Stimulated activated CD8-positive, alpha-beta memory T cell treated with anti-CD3 and anti-CD28 coated beads, Interleukin-2, amount 100 ng/mL, for 1 hour (primary cell): ENCODE data around the gene CEACAM16.
"Not testable (repeated sequence)": the region's sequence is repeated elsewhere in the genome, so short reads cannot be mapped to it uniquely, and the experiment has no call there.

ENCODE experiments used
- DNase-seq, 2 donors: peaks; one replicate each; pipeline ENCODE4 v3.0.0-alpha.2; 2020; ENCODE audit warnings: low read depth in 2 of 2

Gene CEACAM16

DNA sequence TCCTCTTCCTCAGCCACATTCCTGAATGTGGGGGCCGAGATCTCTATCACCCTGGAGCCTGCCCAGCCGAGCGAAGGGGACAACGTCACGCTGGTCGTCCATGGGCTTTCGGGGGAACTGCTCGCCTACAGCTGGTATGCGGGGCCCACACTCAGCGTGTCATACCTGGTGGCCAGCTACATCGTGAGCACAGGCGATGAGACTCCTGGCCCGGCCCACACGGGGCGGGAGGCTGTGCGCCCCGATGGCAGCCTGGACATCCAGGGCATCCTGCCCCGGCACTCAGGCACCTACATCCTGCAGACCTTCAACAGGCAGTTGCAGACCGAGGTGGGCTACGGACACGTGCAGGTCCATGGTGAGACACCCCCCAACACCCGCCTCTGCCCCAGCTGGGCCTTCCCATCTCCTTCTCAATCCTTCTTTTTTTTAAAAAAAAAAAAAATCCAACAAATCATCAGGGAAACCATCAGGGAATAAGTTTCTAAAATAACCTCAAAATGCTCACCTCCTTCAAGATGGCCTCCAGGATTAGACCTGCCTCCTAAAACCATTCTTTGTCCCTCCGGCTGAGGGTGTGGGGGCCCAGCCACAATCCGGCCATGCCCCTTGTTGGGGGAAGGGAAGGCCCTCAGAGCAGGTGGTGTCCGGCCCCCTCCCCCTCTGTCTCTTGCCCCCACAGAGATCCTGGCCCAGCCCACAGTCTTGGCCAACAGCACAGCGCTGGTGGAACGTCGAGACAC, 4.6 kb downstream of the CEACAM16 start:
- DNase-seq: no peak

DNA sequence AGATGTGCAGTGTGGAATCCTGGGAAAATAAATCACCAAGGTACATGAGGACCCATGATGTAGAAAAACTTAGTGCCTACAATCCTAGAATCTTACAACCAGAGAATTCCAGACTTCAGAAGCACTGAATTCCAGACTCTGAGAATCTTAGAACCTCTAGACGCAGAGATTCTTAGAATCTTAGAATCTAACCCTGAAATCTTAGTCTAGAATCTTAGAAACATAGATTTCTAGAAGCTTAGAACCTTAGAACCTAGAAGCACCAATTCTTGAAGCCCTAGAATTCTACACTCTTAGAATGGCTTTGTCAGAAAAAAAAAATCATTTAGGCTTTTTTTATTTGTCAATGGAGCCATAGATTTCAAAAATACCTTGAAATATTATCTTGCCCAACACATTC, 6.0 kb downstream of the CEACAM16 start:
- DNase-seq: no peak

DNA sequence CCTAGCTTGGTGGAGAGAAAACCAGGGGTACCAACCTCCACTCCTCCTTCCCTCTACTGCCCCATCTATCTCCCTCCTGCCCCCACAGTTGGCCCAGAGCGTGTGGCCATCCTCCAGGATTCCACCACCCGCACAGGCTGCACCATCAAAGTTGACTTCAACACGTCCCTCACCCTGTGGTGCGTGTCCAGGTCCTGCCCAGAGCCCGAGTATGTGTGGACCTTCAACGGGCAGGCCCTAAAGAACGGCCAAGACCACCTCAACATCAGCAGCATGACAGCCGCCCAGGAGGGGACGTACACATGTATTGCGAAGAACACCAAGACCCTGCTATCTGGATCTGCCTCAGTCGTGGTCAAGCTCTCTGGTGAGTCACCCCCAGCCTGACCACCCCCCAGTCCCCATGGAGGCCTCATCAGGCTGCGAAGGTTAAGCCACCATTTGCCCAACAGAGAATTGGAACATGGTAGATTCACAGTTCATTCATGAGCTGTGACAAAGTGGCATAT, 6.6 kb downstream of the CEACAM16 start:
- no peak for DNase-seq

DNA sequence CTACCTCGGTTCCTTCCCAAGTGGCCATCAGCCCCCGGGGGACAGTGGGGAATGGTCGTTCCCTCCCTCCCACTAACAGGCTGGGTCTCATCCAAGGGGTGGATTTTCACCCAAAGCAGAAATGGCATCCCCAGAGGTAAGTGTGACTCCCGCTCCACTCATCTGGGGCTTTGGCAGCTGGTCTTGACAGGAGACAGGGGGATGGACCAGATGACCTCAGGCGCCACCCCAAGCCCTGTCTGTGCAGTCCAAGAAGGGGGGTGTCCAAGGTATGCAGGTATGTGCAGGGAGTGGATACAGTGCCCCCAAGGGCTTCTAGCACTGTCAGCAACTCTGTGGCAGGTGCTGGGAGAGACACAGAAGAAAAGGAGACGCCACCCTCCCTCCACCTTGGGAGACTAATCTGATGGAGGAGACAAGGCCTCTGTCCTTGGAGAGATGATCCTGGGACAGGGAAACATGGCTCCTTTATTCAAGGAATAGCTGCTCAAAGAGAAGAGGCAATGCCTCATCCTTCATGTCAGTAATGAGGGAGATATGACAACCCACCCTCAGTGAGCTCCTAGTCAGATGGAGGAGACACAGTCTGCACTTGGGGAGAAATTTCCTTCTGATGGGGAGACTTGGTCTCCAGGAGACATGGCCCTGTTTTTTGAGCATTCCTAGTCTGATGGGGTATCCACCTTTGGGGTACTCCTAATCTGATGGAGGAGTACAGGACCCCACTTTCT, 7.7 kb downstream of the CEACAM16 start:
- DNase-seq: no peak

DNA sequence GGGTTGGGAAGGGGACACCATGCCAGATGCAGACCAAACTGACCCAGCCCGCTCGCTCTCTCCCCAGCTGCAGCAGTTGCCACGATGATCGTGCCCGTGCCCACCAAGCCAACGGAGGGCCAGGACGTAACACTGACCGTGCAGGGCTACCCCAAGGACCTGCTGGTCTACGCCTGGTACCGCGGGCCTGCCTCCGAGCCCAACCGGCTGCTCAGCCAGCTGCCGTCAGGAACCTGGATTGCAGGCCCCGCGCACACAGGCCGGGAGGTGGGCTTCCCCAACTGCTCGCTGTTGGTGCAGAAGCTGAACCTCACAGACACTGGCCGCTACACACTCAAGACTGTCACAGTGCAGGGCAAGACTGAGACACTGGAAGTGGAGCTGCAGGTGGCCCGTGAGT, 8.8 kb downstream of the CEACAM16 start:
- no peak for DNase-seq

DNA sequence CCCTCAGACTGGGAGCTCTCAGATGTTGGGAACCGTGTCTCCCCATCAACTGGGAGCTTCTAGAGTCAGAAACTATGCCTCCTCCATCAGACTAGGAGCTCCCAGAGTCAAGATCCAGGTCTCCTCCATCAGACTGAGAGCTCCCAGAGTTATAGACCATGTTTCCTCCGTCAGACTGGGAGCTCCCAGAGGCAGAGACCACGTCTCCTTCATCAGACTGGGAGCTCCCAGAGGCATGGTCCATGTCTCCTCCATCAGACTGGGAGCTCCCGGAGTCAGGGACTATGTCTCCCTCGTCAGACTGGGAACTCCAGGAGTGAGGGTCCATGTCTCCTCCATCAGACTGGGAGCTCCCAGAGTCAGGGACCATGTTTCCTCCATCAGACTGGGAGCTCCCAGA, 10.0 kb downstream of the CEACAM16 start:
- no peak for DNase-seq

DNA sequence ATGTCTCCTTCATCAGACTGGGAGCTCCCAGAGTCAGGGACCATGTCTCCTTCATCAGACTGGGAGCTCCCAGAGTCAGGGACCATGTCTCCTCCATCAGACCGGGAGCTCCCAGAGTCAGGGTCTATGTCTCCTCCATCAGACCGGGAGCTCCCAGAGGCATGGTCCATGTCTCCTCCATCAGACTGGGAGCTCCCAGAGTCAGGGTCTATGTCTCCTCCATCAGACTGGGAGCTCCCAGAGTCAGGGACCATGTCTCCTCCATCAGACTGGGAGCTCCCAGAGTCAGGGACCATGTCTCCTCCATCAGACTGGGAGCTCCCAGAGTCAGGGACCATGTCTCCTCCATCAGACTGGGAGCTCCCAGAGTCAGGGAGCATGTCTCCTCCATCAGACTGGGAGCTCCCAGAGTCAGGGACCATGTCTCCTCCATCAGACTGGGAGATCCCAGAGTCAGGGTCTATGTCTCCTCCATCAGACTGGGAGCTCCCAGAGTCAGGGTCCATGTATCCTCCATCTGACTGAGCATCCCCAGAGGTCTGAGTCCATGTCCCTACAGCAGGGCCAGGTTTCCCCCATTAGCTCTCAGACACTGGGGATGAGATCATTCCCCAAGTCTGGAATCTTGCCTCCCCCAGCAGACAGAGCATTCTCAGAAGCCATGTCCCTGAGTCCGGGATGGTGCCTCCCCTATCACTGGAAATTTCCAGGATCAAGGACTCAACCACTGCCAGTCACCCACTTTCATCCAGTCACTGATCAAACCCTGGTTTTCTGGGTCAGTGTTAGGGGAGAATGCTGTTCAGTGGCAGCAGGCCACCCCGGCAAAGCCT, 10.7 kb downstream of the CEACAM16 start:
- DNase-seq: not testable (repeated sequence)

DNA sequence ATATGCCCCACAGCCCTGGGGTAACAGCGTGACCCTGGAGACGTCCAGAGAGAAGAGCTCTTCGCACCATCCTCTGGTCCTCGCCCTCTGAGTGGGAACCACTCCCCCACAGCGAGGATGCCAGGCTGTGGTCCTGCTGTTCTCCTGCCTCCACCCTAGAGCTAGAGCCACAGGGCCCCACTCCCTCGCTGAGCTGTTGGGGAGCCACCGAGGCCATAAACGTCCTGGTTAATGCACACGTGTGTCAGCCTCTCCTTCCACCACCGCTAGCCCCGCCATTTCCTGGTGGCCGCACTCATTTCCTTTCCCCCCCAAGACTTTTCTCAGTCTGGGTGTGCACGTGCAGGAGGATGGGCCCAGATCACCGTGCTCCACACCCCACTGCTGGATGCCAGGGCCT, 11.5 kb downstream of the CEACAM16 start:
- DNase-seq: no peak

DNA sequence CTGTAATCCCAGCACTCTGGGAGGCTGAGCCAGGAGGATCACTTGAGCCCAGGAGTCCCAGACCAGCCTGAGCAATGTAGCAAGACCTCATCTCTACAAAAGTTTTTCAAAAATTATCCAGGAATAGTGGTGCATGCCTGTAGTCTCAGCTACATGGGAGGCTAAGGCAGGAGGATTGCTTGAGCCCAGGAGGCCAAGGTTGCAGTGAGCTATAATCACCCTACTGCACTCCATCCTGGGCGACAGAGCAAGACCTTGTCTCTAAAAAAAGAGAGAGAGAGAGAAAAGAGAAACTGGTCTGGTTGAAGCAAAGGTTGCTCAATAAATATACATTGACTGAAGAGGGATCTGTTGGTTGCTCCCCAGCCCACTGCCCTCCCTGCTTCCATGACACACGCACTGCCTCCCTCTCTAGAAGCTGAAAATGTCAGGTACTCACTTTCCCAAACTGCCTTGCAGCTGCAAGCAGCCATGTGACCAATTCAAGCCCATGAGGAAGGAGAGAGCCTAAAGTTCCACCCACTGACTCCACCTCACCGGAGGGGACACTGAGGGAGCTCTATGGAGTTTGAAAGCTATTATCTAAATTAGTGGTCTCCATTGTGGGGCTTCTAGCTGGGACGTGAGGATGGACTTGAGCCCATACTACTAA, 14.0 kb downstream of the CEACAM16 start:
- no peak for DNase-seq

DNA sequence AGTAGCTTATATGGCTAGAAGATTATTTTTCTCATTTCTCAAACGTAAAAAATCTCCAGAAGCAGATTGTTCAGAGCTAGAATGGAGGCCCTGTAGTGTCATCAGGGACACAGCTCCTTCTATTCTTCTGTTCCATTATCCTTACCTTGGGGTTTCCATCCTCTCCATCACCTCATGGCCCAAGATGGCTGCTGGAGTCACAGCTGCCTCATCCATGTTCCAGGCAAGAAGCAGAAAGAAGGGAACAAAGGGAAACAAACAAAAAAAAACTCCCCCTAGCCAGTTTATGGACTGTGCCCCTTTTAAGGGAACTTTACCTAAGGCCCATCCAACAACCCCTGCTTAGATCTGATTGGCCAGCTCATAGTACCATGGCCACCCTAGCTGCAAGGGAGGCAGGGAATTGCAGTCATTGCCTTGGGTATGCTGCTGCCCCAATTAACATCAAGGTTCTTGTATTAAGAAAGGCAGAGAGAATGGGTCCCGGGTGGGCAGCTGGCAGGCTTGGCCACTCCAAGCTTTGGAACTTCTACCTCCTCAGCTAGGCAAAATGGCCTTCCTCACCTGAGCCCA, 15.7 kb downstream of the CEACAM16 start:
- DNase-seq: no peak

DNA sequence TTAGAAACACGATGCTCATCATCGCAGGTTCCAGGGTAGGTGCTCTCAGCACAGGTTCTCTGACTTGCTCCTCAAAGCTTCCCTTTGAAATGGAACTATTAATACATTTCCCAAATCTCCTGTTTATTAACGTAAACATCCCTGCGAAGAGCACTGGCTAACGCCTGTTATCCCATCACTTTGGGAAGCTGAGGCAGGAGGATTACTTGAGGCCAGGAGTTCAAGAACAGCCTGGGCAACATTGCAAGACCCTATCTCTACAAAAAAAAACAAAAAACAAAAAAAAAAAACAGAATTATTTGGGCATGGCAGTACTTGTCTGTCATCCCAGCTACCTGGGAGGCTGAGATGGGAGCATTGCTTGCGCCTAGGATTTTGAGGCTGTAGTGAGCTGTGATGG, 18.7 kb downstream of the CEACAM16 start:
- DNase-seq: no peak

DNA sequence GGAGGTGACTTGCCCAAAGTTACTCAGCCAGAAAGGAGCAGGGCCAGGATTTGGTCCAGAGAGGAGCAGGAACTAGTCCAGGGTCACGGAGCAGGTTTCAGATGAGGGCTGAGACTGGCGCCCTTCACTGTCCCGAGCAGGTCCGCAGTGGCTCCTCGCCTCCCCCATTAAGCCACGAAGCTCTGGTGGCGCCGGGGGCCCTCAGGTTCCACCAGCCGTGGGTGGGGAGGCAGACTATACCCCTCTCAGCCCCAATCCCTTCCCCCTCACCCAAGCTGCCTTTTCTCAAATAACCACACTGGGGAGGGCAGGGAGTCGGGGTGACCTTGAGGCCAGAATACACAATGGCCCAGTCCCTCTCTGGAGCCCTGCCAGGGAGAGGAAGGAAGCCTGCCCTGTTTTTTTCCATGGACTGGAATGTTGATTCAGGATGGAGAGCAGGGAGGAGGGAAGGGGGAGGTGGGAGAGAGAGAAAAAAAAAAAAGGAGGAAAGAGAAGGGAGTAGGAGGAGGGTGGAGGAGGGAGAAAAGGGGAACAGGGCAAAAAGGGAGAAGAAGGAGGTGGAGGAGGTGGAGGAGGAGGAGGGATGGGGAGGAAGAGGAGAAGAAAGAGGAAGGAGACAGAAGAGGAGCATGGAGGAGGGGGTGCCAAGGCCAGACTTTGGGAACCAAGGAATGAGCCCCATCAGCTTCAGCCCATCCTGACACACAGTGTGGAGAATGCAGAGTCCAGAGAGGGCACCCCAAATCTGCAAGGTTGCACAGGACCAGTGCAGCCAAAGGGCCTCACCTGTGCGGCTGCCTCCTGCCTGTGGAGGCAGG, 19.7 kb downstream of the CEACAM16 start:
- no peak for DNase-seq

DNA sequence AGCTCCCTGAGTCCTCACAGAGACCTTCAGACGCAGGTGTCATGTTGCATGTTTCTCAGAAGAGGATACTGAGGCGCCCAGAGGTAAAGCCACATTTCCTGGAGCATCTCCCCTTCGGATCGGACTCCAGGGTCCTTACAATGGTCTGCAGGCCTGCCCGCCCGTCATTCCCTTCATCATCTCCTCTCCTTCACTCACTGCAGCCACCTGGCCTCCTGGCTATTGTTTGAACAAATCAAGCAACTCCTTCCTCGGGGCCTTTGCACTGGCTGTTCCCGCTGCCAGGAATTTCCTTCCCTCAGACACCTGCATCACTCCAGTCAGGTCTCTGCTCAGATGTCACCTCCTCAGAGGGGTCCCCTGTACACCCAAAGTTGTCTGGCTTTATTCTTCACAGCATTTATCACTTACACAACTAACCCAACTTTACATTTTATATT, 20.3 kb downstream of the CEACAM16 start:
- DNase-seq: no peak

DNA sequence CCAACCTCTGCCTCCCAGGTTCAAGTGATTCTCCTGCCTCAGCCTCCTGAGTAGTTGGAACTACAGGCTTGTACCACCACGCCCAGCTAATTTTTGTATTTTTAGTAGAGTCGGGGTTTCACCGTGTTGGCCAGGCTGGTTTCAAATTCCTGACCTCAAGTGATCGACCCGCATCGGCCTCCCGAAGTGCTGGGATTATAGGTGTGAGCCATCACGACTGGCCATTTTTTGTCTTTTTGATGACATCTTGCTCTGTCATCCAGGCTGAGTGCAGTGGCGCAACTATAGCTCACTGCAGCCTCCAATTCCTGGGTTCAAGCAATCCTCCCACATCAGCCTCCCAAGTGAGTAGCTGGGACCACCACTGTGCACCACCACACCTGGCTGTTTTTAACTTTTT, 21.4 kb downstream of the CEACAM16 start:
- DNase-seq: not testable (repeated sequence)

DNA sequence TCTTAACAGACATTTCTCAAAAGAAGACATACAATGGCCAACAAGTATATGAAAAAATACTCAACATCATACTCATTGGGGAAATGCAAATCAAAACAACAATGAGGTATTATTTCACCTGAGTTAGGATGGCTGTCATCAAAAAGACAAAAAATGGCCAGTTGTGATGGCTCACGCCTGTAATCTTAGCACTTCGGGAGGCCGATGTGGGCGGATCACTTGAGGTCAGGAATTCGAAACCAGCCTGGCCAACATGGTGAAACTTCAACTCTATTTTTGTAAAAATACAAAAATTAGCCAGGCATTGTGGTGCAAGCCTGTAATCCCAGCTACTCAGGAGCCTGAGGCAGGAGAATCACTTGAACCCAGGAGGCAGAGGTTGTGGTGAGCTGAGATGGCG, 22.0 kb downstream of the CEACAM16 start:
- DNase-seq: no peak

DNA sequence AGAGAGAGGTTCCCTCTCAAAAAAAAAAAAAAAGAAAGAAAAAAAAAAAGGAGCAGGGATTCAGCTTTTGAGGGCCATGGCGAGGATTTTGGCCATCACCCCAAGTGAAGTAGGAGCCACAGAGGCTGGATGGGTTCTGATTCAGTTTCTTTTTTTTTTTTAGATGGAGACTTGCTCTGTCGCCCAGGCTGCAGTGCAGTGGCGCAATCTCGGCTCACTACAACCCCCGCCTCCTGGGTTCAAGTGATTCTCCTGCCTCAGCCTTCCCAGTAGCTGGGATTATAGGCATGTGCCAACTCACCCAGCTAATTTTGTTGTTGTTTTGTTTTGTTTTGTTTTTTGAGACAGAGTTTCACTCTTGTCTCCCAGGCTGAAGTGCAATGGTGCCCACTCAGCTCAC, 22.4 kb downstream of the CEACAM16 start:
- not testable (repeated sequence) for DNase-seq

DNA sequence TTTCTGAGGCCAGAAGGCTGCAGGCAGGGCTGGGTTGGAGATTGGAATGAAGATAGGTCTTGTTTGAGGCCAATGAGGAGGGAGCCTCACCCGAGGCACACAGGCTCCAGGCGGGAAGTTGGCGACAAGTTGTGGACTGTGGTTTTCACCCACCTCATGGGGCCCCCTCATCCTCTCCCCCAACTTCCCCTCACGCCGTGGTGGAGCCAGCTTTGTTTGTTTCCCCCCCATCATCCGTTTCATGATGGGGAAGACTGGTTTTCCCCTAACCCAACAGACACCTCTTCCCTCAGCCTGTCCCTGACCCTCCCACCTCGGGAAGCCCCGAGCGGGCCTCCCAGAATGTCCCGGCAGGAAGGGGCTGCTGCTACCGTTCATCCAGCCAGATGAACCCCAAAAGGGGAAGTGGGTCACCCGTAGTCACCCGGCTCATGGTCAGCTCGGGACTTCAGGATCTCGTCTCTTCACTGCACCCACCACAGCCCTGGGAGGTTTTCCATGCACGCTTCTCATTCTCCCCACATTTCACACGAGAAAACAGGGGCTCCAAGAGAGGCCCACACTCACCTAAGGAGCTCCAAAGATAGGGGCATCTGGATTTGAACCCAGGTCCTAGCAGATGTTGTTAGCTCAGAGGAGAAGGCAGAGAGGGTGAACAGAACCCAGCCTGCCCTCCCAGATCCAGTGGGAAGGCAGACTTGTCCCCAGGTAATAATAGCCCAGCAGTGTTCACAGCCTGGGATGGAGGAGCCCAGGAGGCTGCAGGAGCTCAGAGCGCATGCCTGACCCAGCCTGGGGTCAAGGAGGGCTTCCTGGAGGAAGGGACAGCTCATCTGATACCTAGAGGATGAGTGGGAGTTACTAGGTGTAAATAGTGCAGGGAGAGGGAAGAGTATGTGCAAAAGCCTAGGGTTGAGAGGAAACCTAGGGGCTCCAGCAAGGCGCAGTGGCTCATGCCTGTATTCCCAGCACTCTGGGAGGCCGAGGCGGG, 23.5 kb downstream of the CEACAM16 start:
- DNase-seq: no peak

DNA sequence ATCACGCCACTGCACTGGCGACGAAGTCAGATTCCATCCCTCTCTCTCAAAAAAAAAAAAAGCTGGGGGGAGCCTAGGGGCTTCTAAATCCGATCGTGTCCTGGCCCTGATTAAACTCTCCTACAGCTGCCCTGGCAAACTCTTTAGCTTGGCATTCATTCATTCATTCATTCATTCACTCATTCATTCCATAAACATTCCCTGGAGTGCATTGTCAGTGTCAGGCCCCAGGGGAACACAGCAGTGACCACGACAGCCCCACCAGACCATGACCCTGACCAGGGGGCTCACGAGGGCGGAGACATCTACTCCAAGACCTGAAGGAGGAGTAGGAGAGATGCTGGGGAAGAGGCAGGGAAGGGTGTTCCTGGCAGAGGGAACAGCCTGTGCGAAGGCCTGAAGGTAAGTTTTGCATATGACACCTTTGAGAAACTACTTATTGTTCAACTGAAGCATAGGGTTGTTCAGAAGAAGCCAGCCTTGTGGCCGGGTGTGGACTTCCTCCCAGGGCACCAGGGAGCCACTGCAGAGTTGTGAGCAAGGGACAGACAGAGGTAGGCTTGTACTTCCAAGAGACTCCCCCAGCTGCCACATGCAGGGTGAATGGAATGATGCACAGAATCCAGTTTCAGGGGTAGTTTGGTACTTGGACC, 24.5 kb downstream of the CEACAM16 start:
- no peak for DNase-seq

DNA sequence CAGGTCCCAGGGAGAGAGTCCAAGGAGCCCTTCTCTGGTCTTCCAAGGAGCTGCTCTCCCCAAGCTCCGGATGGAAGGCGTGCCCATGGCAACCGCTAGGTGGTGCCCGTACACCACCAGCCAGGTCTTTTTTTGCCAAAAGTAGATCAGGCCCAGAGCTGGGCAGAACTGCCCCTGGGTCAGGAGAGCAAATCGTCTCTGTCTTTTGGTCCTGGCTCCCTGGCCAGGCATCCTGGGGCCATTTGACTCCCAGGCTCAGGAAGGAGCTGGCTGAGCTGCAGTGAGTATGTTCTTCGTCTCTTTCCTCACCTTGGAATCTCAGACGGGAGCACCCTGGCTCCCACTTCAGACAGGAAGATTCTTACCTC, 25.0 kb downstream of the CEACAM16 start:
- peak; percentile 63 to 70 for DNase-seq
